Measurements from ENCODE around the gene ANKHD1. TPM values are rescaled to one million over a fixed set of nuclear protein-coding genes. Genes with fewer than 3 reads are reported as not detected.

The ANKHD1 gene
- total RNA-seq, 1 donor from 2014 or later: 129 TPM

- no peak for TF ChIP-seq CTCF (conservative IDR thresholded peaks at IDR 0.05)
- H3K36me3 Mint-ChIP-seq: peaks cover 4% of the 10 kb centered on the region
- H3K4me3 Mint-ChIP-seq: no peak overlapping the region
- H3K9me3 Mint-ChIP-seq: no peaks in the 10 kb centered on the region
- DNase-seq (ENCODE audit: extremely low spot score, unreplicated experiment): no peak
- no peaks in the 10 kb centered on the region for H3K27me3 Mint-ChIP-seq
- H3K4me1 Mint-ChIP-seq (ENCODE audit: unreplicated experiment): peaks cover 12% of the 10 kb centered on the region
- no peak overlapping the region for H3K27ac Mint-ChIP-seq
Observed at GRCh38 chr5:140569197-140569596, 167.6 kb downstream of the ANKHD1 start.

- Mint-ChIP-seq H3K9me3 (no peaks in the 10 kb centered on the region), H3K4me3 (no peak overlapping the region), H3K27me3 (no peaks in the 10 kb centered on the region), H3K36me3 (peaks cover 4% of the 10 kb centered on the region), H3K27ac (no peak overlapping the region), H3K4me1 (ENCODE audit: unreplicated experiment) (peaks cover 11% of the 10 kb centered on the region)
- peak; percentile 53 for DNase-seq (ENCODE audit: extremely low spot score, unreplicated experiment)
- TF ChIP-seq CTCF (conservative IDR thresholded peaks at IDR 0.05): no peak
Observed at GRCh38 chr5:140570058-140570457, 168.4 kb downstream of the ANKHD1 start.

- no peaks in the 10 kb centered on the region for H3K27me3 Mint-ChIP-seq
- H3K4me1 Mint-ChIP-seq (ENCODE audit: unreplicated experiment): peaks cover 11% of the 10 kb centered on the region
- no peak overlapping the region for H3K4me3 Mint-ChIP-seq
- H3K27ac Mint-ChIP-seq: no peak overlapping the region
- H3K9me3 Mint-ChIP-seq: no peaks in the 10 kb centered on the region
- no peak for DNase-seq (ENCODE audit: extremely low spot score, unreplicated experiment)
- H3K36me3 Mint-ChIP-seq: peaks cover 4% of the 10 kb centered on the region
- no peak for TF ChIP-seq CTCF (conservative IDR thresholded peaks at IDR 0.05)
Observed at GRCh38 chr5:140570488-140570887, 168.9 kb downstream of the ANKHD1 start.

- H3K9me3 Mint-ChIP-seq: no peaks in the 10 kb centered on the region
- no peaks in the 10 kb centered on the region for H3K27me3 Mint-ChIP-seq
- no peak overlapping the region for H3K4me3 Mint-ChIP-seq
- no peak for DNase-seq (ENCODE audit: extremely low spot score, unreplicated experiment)
- H3K4me1 Mint-ChIP-seq (ENCODE audit: unreplicated experiment): peaks cover 6% of the 10 kb centered on the region
- no peak overlapping the region for H3K27ac Mint-ChIP-seq
- H3K36me3 Mint-ChIP-seq: peaks cover under 1% of the 10 kb centered on the region
- TF ChIP-seq CTCF (conservative IDR thresholded peaks at IDR 0.05): no peak
Observed at GRCh38 chr5:140571105-140571504, 169.5 kb downstream of the ANKHD1 start.

GRCh38 chr5:140573683-140574082 lies 172.1 kb downstream of the ANKHD1 start:
- H3K27ac Mint-ChIP-seq: no peak overlapping the region

More at GRCh38 chr5:140573683-140574082, 172.1 kb downstream of the ANKHD1 start:
- Mint-ChIP-seq H3K4me1 (ENCODE audit: unreplicated experiment) (peaks cover 6% of the 10 kb centered on the region), H3K9me3 (no peaks in the 10 kb centered on the region), H3K27me3 (no peaks in the 10 kb centered on the region), H3K4me3 (no peak overlapping the region), H3K36me3 (no peaks in the 10 kb centered on the region)
- no peak for TF ChIP-seq CTCF (conservative IDR thresholded peaks at IDR 0.05)
- no peak for DNase-seq (ENCODE audit: extremely low spot score, unreplicated experiment)

Measured in type B pancreatic cell (in vitro differentiated cells).